Activated CD4-positive, CD25-positive, alpha-beta regulatory T cell treated with anti-CD3 and anti-CD28 coated beads, Interleukin-2, amount 50 U/mL, for 72 hours (primary cell): ENCODE data around the gene RELA.
A peak's percentile ranks its signal among the peaks of the same experiment; 100 is the strongest.
"Not testable (repeated sequence)": the region's sequence is repeated elsewhere in the genome, so short reads cannot be mapped to it uniquely, and the experiment has no call there.

Experiments
- DNase-seq: peaks from one replicate; pipeline ENCODE4 v3.0.0; 2021

RELA gene

DNA sequence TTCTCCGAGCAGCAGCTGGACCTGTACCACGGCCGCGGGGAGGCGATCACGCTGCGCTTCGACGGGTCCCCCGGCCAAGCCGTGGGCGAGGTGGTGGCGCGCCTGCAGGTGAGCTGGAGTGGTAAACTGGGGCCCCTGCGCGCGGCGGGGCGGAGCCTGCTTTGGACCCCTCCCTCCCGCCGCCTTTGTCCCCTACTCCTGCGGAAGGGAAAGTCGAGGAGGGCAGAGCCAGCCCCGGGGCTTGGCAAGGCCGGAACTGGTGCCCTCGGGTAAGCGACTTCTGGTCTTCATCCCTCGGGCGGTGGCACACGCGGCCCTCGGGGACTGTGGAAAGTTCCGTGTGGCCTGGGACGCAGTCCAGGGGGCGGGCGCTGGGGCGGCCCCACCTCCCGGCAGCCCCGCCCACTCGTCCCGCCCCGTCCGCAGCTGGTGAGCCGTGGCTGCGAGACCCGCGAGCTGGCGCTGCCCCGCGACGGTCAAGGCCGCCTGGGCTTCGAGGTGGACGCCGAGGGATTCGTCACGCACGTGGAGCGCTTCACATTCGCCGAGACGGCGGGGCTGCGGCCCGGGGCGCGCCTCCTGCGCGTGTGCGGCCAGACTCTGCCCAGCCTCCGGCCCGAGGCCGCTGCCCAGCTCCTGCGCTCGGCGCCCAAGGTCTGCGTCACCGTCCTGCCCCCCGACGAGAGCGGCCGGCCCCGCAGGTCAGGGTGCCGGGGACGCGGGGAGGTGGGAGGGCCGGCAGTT, 15.6 kb downstream of the RELA start:
- DNase-seq, result no peak

DNA sequence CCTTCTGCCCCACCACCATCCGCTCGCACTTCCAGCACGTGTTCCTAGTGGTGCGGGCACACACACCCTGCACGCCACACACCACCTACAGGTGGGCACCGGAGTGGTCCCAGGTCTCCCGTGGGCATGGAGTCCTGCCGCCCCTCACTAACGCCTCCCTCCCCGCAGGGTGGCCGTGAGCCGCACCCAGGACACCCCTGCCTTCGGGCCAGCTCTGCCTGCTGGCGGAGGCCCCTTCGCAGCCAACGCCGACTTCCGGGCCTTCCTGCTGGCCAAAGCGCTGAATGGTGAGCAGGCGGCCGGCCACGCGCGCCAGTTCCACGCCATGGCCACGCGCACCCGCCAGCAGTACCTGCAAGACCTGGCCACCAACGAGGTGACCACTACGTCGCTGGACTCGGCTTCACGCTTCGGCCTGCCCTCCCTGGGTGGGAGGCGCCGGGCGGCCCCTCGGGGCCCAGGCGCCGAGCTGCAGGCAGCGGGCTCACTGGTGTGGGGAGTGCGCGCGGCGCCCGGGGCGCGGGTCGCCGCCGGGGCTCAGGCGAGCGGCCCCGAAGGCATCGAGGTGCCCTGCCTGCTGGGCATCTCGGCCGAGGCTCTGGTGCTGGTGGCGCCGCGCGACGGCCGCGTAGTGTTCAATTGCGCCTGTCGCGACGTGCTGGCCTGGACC, 16.3 kb downstream of the RELA start:
- no peak for DNase-seq

DNA sequence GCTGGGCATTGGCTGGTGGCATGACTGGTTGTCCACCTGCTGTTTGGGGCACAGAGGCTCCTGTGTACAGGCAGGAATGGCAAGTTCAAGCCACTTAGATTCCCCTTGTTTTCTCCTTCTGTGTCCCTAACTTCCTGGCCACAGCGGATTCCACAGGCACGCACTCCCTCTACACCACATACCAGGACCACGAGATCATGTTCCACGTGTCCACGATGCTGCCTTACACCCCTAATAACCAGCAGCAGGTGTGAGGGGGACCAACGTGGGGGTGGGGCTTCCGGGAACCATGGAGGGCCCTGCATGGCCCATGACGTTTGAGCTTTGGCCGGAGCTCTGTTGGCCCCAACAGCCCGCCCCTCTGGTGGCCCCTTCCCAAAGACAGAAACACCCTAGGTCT, 17.0 kb downstream of the RELA start:
- DNase-seq, result no peak

DNA sequence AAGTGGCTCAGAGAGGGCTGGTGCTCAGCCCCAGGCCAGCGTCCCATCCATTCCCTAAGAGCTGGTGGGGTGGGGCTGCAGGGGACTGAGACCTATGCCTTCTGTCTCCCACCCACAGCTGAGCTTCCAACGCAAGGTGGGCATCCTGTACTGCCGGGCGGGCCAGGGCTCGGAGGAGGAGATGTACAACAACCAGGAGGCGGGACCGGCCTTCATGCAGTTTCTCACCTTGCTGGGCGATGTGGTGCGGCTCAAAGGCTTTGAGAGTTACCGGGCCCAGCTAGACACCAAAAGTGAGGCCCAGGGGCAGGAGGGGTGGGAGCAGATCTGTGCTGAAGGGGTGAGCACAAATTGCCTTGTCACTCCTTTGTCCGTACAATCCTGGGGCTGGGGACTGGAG, 17.9 kb downstream of the RELA start:
- DNase-seq, result no peak

DNA sequence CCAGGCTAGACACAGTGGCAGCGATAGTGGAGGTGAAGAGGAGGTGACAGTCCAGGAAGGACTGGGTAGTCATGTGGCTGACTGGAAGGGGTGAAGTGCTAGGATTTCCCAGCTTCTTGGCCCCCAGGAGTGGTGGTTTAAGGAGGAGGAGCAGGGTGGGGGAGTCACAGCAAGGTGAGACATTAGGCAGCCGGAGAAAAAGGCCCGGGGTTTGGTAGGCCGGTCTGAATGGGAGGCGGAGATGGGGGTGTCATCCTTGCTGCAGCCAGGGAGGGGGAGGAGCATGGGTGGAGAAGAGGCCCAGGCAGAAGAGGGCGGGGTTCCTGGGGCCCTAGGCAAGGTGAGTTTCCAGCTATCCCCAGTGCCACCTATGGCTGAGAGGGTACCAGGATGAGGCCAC, 18.7 kb downstream of the RELA start:
- no peak for DNase-seq

DNA sequence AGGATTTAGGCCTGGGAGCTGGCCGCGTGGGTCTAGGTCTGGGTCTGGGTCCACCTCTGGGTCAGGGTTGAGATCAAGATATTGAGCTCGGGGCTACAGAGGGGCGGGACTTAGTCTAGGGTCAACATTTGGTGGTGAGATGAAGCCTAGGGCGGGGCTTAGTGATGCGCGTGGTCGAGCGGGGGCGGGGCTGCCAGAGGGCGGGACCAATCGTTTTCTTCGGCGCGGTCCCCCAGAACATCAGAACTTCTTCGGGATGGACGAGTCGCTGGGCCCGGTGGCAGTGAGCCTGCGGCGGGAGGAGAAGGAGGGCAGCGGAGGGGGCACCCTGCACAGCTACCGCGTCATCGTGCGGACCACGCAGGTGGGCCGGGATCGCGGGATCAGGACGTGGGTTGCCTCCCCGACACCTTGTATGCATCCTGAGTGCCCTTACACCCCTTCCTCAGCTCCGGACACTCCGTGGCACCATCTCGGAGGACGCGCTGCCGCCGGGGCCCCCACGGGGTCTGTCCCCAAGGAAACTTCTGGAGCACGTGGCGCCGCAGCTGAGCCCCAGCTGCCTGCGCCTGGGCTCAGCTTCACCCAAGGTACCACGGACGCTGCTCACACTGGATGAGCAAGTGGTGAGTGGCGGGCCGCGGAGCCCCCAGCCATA, 20.6 kb downstream of the RELA start:
- DNase-seq, result no peak

DNA sequence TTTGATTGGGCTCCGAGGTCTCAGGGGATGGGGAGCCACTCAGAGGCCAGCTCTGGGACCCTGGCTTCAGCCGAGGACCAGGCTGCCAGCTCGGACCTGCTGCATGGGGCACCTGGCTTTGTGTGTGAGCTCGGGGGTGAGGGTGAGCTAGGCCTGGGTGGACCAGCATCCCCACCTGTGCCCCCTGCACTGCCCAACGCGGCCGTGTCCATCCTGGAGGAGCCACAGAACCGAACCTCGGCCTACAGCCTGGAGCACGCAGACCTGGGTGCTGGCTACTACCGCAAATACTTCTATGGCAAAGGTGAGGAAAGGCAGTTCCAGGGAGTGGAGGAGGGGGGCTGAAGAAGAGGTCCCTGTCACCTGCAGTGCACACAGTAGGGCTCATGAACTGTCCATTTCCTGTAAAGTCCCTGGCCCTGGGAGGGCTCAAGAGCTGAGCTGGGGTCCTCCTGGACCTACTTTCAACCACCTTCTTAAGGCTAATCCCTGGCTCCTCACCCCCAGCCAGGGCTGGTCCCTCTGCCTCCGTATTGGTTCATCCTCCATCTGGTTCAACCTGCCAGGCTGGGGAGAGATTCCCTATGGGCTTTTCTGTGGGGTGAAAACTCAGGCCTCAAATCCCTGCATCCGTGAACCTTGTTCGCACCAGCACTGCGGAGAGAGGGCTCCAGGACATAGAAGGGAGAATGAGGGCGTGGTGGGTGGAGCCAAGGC, 21.3 kb downstream of the RELA start:
- DNase-seq, result no peak

- peak; percentile 55 for DNase-seq
Measured at GRCh38 chr11:65640483-65641296, 22.0 kb downstream of the RELA start.

- DNase-seq, result no peak
Measured at GRCh38 chr11:65639623-65640482, 22.9 kb downstream of the RELA start.

GRCh38 chr11:65639228-65639597, 23.5 kb downstream of the RELA start:
- not testable (repeated sequence) for DNase-seq

- DNase-seq, result peak; percentile 82
Measured at GRCh38 chr11:65637794-65638419, 24.8 kb downstream of the RELA start, which contains the start of gene SIPA1. TSS of gene SIPA1 (plus strand) at chr11:65638101. CDS start at chr11:65640922, 2,821 bp downstream.

DNA sequence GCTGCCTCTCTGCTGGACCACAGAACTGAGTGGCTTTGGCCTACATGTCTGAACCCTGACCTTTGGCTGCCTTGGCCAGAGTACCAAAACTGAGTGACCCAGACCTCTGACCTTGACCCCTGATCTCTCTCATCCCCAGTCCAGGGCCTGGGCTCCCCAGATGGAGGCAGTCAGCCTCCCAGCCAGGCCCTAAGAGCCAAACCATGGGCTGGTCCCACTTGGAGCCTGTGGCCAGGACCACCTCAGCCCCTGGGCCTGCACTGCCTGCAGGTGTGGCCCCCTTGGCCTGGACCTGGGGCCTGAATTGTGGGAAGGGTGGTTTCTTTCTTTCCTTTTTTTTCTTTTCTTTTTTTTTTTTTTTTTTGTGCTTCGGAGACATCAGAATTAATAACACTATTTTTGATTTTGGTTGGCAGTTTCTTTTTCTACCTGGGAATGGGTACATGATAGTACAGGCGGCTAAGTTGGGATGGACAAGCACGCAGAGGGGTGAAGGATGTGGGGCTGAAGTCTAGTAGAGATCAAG, 25.6 kb downstream of the RELA start:
- no peak for DNase-seq

DNA sequence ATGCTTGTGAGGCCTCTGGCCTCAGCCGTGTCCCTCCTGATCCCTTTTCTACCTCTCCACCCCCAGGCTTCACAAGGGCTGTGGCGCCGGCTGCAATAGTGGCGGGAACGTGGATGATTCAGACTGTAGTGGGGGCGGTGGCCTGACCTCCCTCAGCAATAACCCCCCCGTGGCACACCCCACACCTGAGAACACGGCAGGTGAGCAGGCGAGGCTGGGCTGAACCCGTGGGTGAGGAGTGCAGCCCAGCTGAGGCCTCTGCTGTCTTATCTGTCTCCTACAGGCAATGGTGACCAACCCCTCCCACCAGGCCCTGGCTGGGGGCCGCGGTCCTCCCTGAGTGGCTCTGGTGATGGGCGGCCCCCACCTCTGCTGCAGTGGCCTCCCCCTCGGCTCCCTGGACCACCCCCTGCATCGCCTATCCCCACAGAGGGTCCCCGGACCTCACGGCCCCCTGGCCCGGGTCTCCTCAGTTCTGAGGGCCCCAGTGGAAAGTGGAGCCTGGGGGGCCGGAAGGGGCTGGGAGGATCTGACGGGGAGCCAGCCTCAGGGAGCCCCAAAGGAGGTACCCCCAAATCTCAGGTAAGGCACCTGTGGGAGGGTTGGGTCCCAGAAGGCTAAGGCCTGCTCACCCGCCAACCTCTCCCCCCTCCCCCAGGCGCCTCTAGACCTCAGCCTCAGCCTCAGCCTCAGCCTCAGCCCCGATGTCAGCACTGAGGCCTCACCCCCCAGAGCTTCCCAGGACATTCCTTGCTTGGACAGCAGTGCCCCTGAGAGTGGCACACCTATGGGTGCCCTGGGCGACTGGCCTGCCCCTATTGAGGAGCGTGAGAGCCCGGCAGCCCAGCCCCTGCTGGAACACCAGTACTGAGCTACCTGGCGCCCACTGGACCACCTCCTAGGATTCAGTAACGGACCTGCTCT, 26.3 kb downstream of the RELA start:
- DNase-seq, result no peak

DNA sequence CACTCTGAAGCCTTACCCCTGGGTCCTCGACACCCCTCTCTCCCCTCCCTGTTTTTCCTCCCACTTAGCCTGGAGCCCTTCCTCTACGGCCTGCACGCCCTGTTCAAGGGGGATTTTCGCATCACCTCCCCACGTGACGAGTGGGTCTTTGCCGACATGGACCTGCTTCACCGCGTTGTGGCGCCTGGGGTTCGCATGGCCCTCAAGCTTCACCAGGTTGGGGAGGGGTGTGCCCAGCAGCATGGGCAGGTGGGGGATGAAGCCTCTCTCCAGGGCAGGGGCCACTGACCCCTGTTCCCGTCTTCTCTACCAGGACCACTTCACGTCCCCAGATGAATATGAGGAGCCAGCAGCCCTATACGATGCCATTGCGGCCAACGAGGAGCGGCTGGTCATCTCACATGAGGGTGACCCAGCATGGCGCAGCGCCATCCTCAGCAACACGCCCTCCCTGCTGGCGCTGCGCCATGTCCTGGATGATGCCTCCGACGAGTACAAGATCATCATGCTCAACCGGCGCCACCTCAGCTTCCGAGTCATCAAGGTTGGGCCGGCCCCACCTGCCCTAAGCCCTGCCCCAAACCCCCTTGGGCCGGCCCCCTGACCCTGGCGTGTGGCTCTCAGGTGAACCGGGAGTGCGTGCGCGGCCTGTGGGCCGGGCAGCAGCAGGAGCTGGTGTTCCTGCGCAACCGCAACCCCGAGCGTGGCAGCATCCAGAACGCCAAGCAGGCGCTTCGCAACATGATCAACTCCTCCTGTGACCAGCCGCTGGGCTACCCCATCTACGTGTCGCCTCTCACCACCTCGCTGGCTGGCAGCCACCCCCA, 27.6 kb downstream of the RELA start:
- no peak for DNase-seq

- DNase-seq, result no peak
Measured at GRCh38 chr11:65634440-65634839, 28.3 kb downstream of the RELA start.

GRCh38 chr11:65634109-65634436, 28.6 kb downstream of the RELA start:
- no peak for DNase-seq

DNA sequence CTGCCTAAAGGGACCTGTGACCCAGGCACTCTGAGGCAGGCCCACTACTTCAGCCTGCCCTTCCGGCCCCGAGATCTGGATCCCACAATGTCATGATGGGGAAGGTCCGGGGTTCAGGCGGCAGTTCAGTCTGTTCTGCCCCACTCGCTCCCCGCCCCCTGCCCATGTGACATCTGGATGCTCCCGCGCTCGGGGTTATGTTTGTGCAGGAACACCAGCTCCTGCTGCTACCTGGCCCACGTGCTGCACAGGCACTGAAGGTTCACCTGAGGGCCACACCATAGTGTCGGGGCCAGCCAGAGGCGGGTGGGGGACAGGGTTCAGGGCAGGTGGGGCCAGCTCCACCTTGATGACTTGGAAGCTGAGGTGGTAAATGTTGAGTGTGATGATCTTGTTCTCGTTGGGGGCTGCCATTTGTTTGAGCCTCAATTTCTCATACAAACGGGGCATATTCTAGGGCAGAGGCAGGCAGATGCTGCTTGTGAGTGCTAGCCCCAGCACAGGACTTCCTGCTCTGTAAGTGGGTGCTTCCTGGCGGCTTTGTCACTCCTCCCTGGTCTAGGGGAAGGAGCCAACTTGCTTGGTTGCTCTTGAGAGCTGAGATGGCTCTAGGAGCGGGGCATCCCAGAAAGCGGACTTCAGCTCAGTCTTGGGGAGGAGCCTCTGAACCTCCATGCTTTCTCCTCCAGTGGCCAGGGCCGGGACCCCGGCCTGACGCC, 29.2 kb downstream of the RELA start:
- no peak for DNase-seq

- no peak for DNase-seq
Measured at GRCh38 chr11:65630215-65630614, 32.5 kb downstream of the RELA start.
